Measurements from ENCODE around the gene CDH4.

Gene CDH4

GRCh38 chr20:61640131-61640870 is 388.2 kb downstream of the CDH4 start (continued):
- TF ChIP-seq, protein P1, sequence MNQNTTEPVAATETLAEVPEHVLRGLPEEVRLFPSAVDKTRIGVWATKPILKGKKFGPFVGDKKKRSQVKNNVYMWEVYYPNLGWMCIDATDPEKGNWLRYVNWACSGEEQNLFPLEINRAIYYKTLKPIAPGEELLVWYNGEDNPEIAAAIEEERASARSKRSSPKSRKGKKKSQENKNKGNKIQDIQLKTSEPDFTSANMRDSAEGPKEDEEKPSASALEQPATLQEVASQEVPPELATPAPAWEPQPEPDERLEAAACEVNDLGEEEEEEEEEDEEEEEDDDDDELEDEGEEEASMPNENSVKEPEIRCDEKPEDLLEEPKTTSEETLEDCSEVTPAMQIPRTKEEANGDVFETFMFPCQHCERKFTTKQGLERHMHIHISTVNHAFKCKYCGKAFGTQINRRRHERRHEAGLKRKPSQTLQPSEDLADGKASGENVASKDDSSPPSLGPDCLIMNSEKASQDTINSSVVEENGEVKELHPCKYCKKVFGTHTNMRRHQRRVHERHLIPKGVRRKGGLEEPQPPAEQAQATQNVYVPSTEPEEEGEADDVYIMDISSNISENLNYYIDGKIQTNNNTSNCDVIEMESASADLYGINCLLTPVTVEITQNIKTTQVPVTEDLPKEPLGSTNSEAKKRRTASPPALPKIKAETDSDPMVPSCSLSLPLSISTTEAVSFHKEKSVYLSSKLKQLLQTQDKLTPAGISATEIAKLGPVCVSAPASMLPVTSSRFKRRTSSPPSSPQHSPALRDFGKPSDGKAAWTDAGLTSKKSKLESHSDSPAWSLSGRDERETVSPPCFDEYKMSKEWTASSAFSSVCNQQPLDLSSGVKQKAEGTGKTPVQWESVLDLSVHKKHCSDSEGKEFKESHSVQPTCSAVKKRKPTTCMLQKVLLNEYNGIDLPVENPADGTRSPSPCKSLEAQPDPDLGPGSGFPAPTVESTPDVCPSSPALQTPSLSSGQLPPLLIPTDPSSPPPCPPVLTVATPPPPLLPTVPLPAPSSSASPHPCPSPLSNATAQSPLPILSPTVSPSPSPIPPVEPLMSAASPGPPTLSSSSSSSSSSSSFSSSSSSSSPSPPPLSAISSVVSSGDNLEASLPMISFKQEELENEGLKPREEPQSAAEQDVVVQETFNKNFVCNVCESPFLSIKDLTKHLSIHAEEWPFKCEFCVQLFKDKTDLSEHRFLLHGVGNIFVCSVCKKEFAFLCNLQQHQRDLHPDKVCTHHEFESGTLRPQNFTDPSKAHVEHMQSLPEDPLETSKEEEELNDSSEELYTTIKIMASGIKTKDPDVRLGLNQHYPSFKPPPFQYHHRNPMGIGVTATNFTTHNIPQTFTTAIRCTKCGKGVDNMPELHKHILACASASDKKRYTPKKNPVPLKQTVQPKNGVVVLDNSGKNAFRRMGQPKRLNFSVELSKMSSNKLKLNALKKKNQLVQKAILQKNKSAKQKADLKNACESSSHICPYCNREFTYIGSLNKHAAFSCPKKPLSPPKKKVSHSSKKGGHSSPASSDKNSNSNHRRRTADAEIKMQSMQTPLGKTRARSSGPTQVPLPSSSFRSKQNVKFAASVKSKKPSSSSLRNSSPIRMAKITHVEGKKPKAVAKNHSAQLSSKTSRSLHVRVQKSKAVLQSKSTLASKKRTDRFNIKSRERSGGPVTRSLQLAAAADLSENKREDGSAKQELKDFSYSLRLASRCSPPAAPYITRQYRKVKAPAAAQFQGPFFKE (tag by site-specific recombination; IDR thresholded peaks at IDR 0.05; ENCODE audit: borderline replicate concordance), result no peak
- TF ChIP-seq ZNF596 (tag by site-specific recombination; IDR thresholded peaks at IDR 0.05) (no peak), ZSCAN5A (tag by site-specific recombination; IDR thresholded peaks at IDR 0.05) (no peak), ZNF433 (tag by site-specific recombination; IDR thresholded peaks at IDR 0.05; ENCODE audit: low read depth) (no peak), ZNF121 (tag by site-specific recombination; IDR thresholded peaks at IDR 0.05) (no peak), ZNF324 (tag by site-specific recombination; IDR thresholded peaks at IDR 0.05) (no peak)

DNA sequence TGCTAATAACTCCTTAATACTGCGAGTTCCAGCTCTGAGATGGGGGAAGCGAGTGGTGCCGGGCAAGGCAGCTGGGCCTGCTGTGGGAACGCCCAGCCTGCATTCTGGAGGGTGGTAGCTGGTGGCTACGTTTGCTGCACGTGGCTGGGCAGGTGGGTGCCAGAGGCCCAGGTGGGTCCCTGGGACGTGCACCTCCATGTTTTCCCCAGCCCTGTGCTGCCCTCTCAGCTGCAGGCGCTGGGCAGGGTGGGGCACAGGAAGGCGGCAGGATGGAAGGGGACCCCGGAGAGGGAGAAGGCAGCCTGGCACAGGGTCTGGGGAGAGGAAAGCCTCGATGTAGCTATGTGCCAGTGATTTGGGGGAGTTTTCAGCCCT is 388.8 kb downstream of the CDH4 start:
- ChIA-PET POLR2A (no interaction called here), CTCF (no interaction called here)
- Histone ChIP-seq H3K27ac (ENCODE audit: extremely low read depth, low read depth, low read length) (no peak overlapping the region), H3K9me3 (ENCODE audit: control insufficient read depth, insufficient read depth, low read depth, low read length) (no peaks in the 10 kb centered on the region), H3K36me3 (ENCODE audit: control insufficient read depth in 2 of 2, insufficient read depth in 1 of 2, low read length in 2 of 2) (no peaks in the 10 kb centered on the region), H3K4me3 (ENCODE audit: low read depth, low read length) (no peak overlapping the region), H3K4me1 (ENCODE audit: control insufficient read depth, insufficient read depth, low read length) (no peaks in the 10 kb centered on the region)
- TF ChIP-seq ZNF148 (tag by site-specific recombination; IDR thresholded peaks at IDR 0.05; ENCODE audit: borderline replicate concordance) (no peak), MEIS1 (CRISPR knock-in tag; IDR thresholded peaks at IDR 0.05; ENCODE audit: borderline replicate concordance) (no peak), OSR2 (tag by site-specific recombination; IDR thresholded peaks at IDR 0.05) (no peak), SCRT2 (tag by site-specific recombination; IDR thresholded peaks at IDR 0.05) (no peak), ZNF513 (tag by site-specific recombination; IDR thresholded peaks at IDR 0.05) (no peak), ZNF660 (tag by site-specific recombination; IDR thresholded peaks at IDR 0.05) (no peak), ZFP69B (tag by site-specific recombination; IDR thresholded peaks at IDR 0.05) (no peak), GLIS2 (tag by site-specific recombination; IDR thresholded peaks at IDR 0.05) (no peak), EGR2 (tag by site-specific recombination; IDR thresholded peaks at IDR 0.05; ENCODE audit: low read depth) (no peak), ZNF132 (tag by site-specific recombination; IDR thresholded peaks at IDR 0.05; ENCODE audit: borderline replicate concordance) (no peak), ZSCAN16 (tag by site-specific recombination; IDR thresholded peaks at IDR 0.05) (no peak)
- TF ChIP-seq, protein P2, sequence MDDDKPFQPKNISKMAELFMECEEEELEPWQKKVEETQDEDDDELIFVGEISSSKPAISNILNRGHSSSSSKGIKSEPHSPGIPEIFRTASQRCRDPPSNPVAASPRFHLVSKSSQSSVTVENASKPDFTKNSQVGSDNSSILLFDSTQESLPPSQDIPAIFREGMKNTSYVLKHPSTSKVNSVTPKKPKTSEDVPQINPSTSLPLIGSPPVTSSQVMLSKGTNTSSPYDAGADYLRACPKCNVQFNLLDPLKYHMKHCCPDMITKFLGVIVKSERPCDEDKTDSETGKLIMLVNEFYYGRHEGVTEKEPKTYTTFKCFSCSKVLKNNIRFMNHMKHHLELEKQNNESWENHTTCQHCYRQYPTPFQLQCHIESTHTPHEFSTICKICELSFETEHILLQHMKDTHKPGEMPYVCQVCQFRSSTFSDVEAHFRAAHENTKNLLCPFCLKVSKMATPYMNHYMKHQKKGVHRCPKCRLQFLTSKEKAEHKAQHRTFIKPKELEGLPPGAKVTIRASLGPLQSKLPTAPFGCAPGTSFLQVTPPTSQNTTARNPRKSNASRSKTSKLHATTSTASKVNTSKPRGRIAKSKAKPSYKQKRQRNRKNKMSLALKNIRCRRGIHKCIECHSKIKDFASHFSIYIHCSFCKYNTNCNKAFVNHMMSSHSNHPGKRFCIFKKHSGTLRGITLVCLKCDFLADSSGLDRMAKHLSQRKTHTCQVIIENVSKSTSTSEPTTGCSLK (tag by site-specific recombination; IDR thresholded peaks at IDR 0.05), result no peak
